AG09309 (cell line): Measurements from ENCODE around the gene CHAF1A.

Experiments
- DNase-seq: peaks from one replicate; pipeline ENCODE4 v3.0.0-alpha.2; 2010; ENCODE audit warnings: low read depth
- H3K4me3 ChIP-seq: 2 replicates; pipeline ENCODE4 v1.5.1; 2011; ENCODE audit warnings: mild to moderate bottlenecking, low read depth, low read length, moderate library complexity; ENCODE audit not compliant: control insufficient read depth
- CTCF ChIP-seq: IDR thresholded peaks from 2 replicates; pipeline ENCODE4 v1.5.1; 2011; ENCODE audit warnings: mild to moderate bottlenecking, low read depth, low read length, inconsistent platforms; ENCODE audit not compliant: insufficient read depth, control insufficient read depth; ENCODE audit errors: missing control alignments

Gene CHAF1A

GRCh38 chr19:4428326-4428975 is 26.0 kb downstream of the CHAF1A start:
- no peak for TF ChIP-seq CTCF
- H3K4me3 ChIP-seq: no peak overlapping the region
- no peak for DNase-seq

DNA sequence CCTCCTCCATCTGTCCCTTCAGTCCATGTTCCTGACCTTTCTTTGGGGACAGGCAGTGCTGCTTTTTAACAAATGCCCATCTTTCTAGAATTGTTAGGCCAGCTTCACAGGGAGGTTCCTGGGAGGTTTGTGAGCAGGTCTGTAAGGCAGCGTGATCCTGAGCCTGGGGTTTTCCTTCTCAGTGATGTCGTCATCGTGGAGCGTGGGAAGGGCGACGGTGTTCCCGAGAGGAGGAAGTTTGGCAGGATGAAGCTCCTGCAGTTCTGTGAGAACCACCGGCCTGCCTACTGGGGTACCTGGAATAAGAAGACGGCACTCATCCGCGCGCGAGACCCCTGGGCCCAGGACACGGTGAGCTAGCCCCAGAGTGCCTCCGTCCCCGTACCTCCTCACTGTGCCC is 26.8 kb downstream of the CHAF1A start:
- no peak for DNase-seq
- TF ChIP-seq CTCF: no peak
- no peak overlapping the region for H3K4me3 ChIP-seq

DNA sequence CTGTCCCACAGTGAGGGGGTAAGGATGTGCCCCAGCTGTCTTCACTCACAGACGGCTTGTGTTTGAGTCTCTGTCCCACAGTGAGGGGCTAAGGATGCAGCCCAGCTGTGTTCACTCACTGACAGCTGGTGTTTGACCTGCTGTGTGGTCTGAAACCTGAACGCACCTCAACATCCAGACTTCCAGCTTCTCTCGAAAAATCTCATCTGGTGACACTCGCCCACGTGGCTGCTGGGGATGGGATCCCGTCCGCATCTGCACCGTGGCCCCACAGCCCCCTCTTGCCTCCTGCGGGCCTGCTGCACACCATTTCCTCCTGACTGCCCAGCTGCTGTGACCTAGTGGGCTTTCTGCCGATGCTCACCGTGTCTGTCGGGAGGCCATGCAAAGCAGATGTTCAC is 27.3 kb downstream of the CHAF1A start:
- no peak for DNase-seq
- TF ChIP-seq CTCF: no peak

GRCh38 chr19:4430760-4431159 is 28.3 kb downstream of the CHAF1A start:
- no peak for DNase-seq
- no peak for TF ChIP-seq CTCF

More for the DNA sequence above, 27.3 kb downstream of the CHAF1A start:
- H3K4me3 ChIP-seq: no peak overlapping the region

GRCh38 chr19:4431296-4431695 is 28.9 kb downstream of the CHAF1A start:
- no peak for TF ChIP-seq CTCF
- H3K4me3 ChIP-seq: no peak overlapping the region
- no peak for DNase-seq

More at GRCh38 chr19:4430760-4431159, 28.3 kb downstream of the CHAF1A start:
- no peak overlapping the region for H3K4me3 ChIP-seq

DNA sequence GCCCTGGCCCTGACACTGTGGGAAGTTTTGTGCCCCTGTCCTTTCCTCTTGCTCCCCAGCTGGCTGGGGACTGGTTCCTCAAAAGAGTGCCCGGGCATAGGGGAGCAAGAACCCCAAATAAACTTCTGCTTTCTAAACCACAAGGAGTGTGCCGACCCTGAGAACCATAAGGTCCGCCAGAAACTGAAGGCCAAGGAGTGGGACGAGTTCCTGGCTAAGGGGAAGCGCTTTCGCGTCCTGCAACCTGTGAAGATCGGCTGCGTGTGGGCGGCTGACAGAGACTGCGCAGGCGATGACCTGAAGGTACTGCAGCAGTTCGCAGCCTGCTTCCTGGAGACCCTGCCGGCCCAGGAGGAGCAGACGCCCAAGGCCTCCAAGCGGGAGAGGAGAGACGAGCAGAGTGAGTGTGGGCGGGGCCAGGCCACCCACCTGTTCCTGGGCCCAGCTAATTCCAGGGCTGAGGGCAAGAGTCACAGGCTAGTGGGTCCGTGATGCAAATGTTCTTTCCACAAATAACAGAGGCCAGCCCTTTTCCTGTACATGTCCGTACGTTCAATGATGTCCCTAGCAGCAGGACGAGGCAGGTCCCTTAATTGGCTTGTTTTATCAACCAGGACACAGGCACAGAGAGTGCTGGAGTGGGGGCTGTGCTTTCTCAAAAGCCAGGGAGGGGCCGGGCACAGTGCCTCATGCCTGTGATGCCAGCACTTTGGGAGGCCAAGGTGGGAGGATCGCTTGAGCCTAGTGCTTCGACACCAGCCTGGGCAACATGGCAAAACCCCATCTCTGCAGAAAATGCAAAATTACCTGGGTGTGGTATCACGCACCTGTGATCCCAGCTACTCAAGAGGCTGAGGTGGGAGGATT is 29.6 kb downstream of the CHAF1A start:
- no peak for DNase-seq
- H3K4me3 ChIP-seq: no peak overlapping the region
- no peak for TF ChIP-seq CTCF
